RCC 7860 (cell line): ENCODE data around the gene STEAP1B.
A peak's percentile ranks its signal among the peaks of the same experiment; 100 is the strongest.
"Not testable (repeated sequence)": the region's sequence is repeated elsewhere in the genome, so short reads cannot be mapped to it uniquely, and the experiment has no call there.

Experiments
- DNase-seq: peaks from one replicate; pipeline ENCODE4 v3.0.0-alpha.2; 2015; ENCODE audit warnings: low spot score
- FAIRE-seq: peaks from 2 replicates; lab custom pipeline; 2012; peaks lifted over from hg19 to GRCh38; lab: Jason Lieb, UNC

STEAP1B gene

GRCh38 chr7:22499888-22500689 is at the start of gene STEAP1B:
STEAP1B (minus strand) TSS chr7:22500188; CDS start chr7:22494855, 5,333 bp downstream.
- peak; percentile 44 for DNase-seq

GRCh38 chr7:22549051-22549450 is 49.1 kb upstream of the STEAP1B start:
- FAIRE-seq (no peak), DNase-seq (no peak)

More at GRCh38 chr7:22499888-22500689, at the start of gene STEAP1B:
- FAIRE-seq = not testable (repeated sequence)

- FAIRE-seq (no peak), DNase-seq (no peak)
Measured at GRCh38 chr7:22548313-22548712, 48.3 kb upstream of the STEAP1B start.

GRCh38 chr7:22546769-22547168 is 46.8 kb upstream of the STEAP1B start:
- DNase-seq = no peak
- peak; percentile 14 for FAIRE-seq

GRCh38 chr7:22545529-22545928 is 45.5 kb upstream of the STEAP1B start:
- DNase-seq (no peak), FAIRE-seq (no peak)

- FAIRE-seq = no peak
Measured at GRCh38 chr7:22544245-22544644, 44.3 kb upstream of the STEAP1B start.

GRCh38 chr7:22543169-22543568 is 43.2 kb upstream of the STEAP1B start:
- DNase-seq (no peak), FAIRE-seq (no peak)

More at GRCh38 chr7:22544245-22544644, 44.3 kb upstream of the STEAP1B start:
- DNase-seq = no peak

- FAIRE-seq (no peak), DNase-seq (no peak)
Measured at GRCh38 chr7:22542669-22543068, 42.7 kb upstream of the STEAP1B start.

GRCh38 chr7:22542254-22542653 is 42.3 kb upstream of the STEAP1B start:
- DNase-seq (no peak), FAIRE-seq (no peak)

- FAIRE-seq = no peak
- no peak for DNase-seq
Measured at GRCh38 chr7:22541789-22542188, 41.8 kb upstream of the STEAP1B start.

GRCh38 chr7:22528537-22528936 is 28.5 kb upstream of the STEAP1B start:
- FAIRE-seq, DNase-seq: not testable (repeated sequence)

GRCh38 chr7:22524353-22524947 is 24.5 kb upstream of the STEAP1B start:
- not testable (repeated sequence) for FAIRE-seq, DNase-seq

GRCh38 chr7:22523478-22524352 is 23.7 kb upstream of the STEAP1B start:
- peak; percentile 90 for FAIRE-seq
- peak; percentile 65 for DNase-seq

- FAIRE-seq, DNase-seq: not testable (repeated sequence)
Measured at GRCh38 chr7:22519560-22519959, 19.6 kb upstream of the STEAP1B start.

- DNase-seq, FAIRE-seq: not testable (repeated sequence)
Measured at GRCh38 chr7:22516950-22517349, 17.0 kb upstream of the STEAP1B start.

- not testable (repeated sequence) for DNase-seq, FAIRE-seq
Measured at GRCh38 chr7:22514963-22515362, 15.0 kb upstream of the STEAP1B start.

- not testable (repeated sequence) for FAIRE-seq
Measured at GRCh38 chr7:22507320-22507719, 7.3 kb upstream of the STEAP1B start.

GRCh38 chr7:22506316-22507020 is 6.5 kb upstream of the STEAP1B start:
- not testable (repeated sequence) for FAIRE-seq, DNase-seq

More at GRCh38 chr7:22507320-22507719, 7.3 kb upstream of the STEAP1B start:
- not testable (repeated sequence) for DNase-seq

- not testable (repeated sequence) for FAIRE-seq
Measured at GRCh38 chr7:22504519-22504918, 4.5 kb upstream of the STEAP1B start.

GRCh38 chr7:22502104-22502503 is 2.1 kb upstream of the STEAP1B start:
- not testable (repeated sequence) for DNase-seq, FAIRE-seq

More at GRCh38 chr7:22504519-22504918, 4.5 kb upstream of the STEAP1B start:
- not testable (repeated sequence) for DNase-seq
